HCEC 1CT (cell line): Measurements from ENCODE around the gene CT45A1.
"Not testable (repeated sequence)": the region's sequence is repeated elsewhere in the genome, so short reads cannot be mapped to it uniquely, and the experiment has no call there.

Source experiments
- DNase-seq: peaks from one replicate; pipeline ENCODE4 v3.0.0-alpha.2; 2017

Gene CT45A1, protein sequence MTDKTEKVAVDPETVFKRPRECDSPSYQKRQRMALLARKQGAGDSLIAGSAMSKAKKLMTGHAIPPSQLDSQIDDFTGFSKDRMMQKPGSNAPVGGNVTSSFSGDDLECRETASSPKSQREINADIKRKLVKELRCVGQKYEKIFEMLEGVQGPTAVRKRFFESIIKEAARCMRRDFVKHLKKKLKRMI

DNA sequence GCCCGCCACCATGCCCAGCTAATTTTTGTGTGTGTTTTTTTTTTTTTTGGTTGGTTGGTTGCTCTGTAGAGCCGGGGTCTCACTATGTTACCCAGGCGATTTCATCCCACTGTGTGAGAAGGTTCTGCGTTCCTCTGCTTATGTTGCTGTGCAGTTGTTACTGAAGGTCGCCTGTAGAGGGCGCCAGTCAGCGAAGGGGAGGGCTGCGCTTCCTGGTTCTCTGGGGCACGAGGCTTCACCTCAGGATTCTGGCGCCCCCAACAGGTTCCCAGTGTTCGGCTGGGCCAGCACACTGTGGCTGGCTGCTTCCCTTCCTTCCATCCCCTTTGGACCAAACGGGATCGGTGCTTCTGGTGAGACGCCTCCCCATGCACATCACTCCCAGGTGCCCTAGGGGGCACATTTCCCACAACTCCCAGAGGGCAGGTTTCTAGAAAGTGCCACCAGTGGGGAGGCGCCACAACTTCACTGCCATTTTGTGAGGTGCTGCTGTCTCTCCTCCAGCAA, at the start of gene CT45A1:
Gene CT45A1, plus strand, starts transcription at position 457 of the 507 bp plus-strand sequence. CDS start 5,302 bp downstream, outside the sequence.
- not testable (repeated sequence) for DNase-seq

DNA sequence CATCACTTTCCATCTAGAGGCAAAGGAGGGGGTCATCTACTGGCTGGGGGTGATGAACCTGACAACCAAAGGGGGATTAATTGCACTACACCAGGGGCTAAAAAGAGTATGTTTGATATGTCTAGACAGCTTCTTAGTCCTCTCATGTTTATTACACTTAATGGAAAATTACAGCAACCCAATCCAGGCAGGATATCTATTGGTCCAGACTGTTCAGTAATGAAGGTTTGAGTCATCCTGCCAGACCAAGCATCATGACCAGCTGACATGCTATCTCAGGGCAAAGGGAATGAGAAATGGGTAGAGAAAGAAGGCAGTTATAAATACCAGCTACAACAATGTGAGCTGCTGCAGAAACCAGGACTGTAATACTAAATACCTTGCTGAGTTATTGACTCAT, 40.5 kb upstream of the CT45A1 start:
- DNase-seq: not testable (repeated sequence)

DNA sequence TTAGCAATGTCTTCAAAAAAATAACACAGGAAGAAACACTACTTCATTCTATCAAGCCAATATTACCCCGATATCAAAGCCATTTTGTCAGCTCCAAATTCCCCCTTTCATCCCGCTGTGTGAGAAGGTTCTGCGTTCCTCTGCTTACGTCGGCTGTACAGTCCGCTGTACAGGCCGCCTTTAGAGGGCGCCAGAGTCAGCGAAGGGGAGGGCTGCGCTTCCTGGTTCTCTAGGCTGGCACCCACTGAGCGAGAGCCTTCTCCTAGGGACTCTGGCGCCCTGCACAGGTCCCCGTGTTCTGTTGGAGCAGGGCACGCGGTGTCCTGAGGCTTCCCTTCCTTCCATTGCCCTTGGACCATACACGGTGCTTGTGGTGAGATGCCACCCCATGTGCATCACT, 25.3 kb upstream of the CT45A1 start:
- DNase-seq: no peak

- no peak for DNase-seq
Observed at GRCh38 chrX:135695471-135695870, 18.0 kb upstream of the CT45A1 start.

- DNase-seq: no peak
Observed at GRCh38 chrX:135697601-135698000, 15.8 kb upstream of the CT45A1 start.

GRCh38 chrX:135698924-135699323, 14.5 kb upstream of the CT45A1 start:
- no peak for DNase-seq

GRCh38 chrX:135707880-135708279, 5.6 kb upstream of the CT45A1 start:
- DNase-seq: peak; percentile 0

- no peak for DNase-seq
Observed at GRCh38 chrX:135713795-135714194, 356 bp downstream of the CT45A1 start.

DNA sequence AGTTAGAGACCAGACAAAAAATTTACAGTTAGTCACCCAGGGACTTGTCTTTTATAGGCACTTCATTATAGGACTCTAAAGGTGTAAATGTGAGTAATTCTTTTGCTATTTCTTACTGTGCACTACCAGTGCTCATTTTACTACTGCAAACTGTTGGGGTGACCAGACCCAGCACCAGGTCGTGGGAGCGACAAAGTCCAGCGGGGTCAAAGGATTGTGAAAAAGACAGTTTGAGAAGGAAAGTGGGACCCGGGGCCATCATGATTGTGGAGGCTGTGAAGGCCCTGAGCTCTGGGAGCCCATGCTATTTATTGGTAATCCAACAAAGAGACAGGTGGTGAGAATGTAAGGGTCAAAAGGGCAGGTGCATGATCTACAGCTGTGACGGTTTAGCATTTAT, 21.2 kb downstream of the CT45A1 start:
- not testable (repeated sequence) for DNase-seq

- no peak for DNase-seq
Observed at GRCh38 chrX:135737366-135738071, 24.1 kb downstream of the CT45A1 start.

DNA sequence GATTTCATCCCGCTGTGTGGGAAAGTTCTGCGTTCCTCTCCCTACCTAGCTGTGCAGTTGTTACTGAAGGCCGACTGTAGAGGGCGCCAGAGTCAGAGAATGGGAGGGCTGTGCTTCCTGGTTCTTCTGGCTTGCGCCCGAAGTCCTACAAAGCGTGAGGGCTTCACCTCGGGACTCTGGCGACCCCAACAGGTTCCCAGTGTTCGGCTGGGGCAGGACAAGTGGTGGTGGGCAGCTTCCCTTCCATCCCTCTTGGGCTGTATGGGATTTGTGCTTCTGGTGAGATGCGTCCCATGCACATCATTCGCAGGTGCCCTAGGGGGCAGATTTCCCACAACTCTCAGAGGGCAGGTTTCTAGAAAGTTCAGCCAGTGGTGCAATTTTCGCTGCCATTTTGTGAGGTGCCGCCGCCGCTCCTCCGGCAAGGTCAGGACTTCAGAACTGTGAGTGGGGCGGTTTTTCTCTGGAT, 27.3 kb downstream of the CT45A1 start:
- no peak for DNase-seq

DNA sequence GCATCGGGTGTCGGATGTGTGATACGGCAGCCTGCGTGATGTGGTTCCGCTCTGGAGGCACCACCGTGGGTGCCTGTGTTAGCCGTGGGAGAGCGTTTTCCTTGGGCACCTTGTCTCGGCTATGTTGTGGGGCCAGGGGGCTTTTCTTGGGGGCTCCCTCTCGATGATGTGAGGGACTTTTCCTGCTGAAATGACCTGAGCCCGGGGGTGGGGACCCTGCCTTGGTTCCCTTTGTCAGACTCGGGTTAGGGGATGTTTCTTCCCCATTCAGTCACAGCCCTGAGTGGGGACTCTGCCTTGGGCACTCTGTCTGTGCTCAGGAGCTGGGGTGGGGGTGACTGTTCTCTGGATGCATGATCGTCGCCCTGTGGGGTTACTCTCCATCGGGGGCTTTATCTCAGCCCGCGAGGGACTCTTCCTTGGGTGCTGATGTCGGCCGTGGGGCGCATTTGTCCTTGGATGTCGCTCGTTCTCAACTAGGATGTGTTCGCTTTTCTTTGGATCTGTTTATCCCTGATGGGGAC, 27.8 kb downstream of the CT45A1 start:
- DNase-seq: no peak

DNA sequence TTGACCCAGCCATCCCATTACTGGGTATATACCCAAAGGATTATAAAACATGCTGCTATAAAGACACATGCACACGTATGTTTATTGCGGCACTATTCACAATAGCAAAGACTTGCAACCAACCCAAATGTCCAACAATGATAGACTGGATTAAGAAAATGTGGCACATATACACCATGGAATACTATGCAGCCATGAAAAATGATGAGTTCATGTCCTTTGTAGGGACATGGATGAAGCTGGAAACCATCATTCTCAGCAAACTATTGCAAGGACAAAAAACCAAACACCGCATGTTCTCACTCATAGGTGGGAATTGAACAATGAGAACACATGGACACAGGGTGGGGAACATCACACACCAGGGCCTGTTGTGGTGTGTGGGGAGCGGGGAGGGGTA, 31.3 kb downstream of the CT45A1 start:
- not testable (repeated sequence) for DNase-seq

DNA sequence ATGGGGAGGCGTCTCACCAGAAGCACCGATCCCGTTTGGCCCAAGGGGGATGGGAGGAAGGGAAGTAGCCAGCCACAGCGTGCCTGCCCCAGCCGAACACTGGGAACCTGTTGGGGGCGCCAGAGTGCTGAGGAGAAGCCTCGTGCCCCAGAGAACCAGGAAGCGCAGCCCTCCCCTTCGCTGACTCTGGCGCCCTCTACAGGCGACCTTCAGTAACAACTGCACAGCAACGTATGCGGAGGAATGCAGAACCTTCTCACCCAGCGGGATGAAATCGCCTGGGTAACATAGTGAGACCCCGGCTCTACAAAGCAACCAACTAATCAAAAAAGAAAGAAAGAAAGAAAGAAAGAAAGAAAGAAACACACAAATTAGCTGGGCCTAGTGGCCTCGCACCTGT, 54.7 kb downstream of the CT45A1 start, which contains the start of gene CT45A3:
Gene CT45A3, minus strand, starts transcription at position 101 of the 400 bp plus-strand sequence. CDS start 3,747 bp downstream, outside the sequence.
- DNase-seq: not testable (repeated sequence)
